K562 (cell line): ENCODE results near the gene TRAIP. TPM values are rescaled to one million over a fixed set of nuclear protein-coding genes. Genes with fewer than 3 reads are reported as not detected.

Experiments used
- CBX3 ChIP-seq, 2 experiments: IDR thresholded peaks; 1 replicate in 1 of 2; 2 replicates in 1 of 2; pipeline ENCODE4 v1.6.1; 2012; ENCODE audit warnings: inconsistent platforms in 2 of 2, low read length in 2 of 2, borderline replicate concordance in 1 of 2, control low read depth in 1 of 2
- E2F3 ChIP-seq: fragments of 250-450 bp; sonication (Bioruptor Pico); IDR thresholded peaks from 2 replicates; pipeline ENCODE4 v1.4.0; 2020; ENCODE audit warnings: mild to moderate bottlenecking
- FOXA1 ChIP-seq: fragments of 450-650 bp; IDR thresholded peaks from 2 replicates; pipeline ENCODE4 v1.6.1; 2016; ENCODE audit warnings: mild to moderate bottlenecking, borderline replicate concordance
- HNRNPLL ChIP-seq: fragments of 200-400 bp; formaldehyde crosslinking; IDR thresholded peaks from 2 replicates; pipeline ENCODE4 v1.6.1; 2017; ENCODE audit warnings: low read length, low read depth, mild to moderate bottlenecking; ENCODE audit not compliant: poor library complexity, severe bottlenecking
- MBD2 ChIP-seq: sonication (generic); IDR thresholded peaks from 2 replicates; pipeline ENCODE4 v1.6.1; 2016; ENCODE audit warnings: low read depth, borderline replicate concordance
- NRF1 ChIP-seq, 2 experiments: fragments of 450-650 bp; IDR thresholded peaks in 1 of 2; conservative IDR thresholded peaks in 1 of 2; 2 replicates each; pipeline ENCODE4 v1.6.1; 2014; ENCODE audit warnings: mild to moderate bottlenecking in 2 of 2
- PML ChIP-seq: IDR thresholded peaks from 2 replicates; pipeline ENCODE4 v1.6.1; 2012; ENCODE audit warnings: low read length, inconsistent platforms
- PRMT5 ChIP-seq: sonication (generic); formaldehyde crosslinking; IDR thresholded peaks from 2 replicates; pipeline ENCODE4 v1.5.0; 2020; ENCODE audit warnings: missing genetic modification reagents
- RBM17 ChIP-seq: fragments of 200-400 bp; formaldehyde crosslinking; IDR thresholded peaks from 2 replicates; pipeline ENCODE4 v1.6.1; 2017; ENCODE audit warnings: low read depth, mild to moderate bottlenecking, low read length, borderline replicate concordance
- SIRT6 ChIP-seq: IDR thresholded peaks from one replicate; pipeline ENCODE4 v1.6.1; 2012; ENCODE audit warnings: low read depth, mild to moderate bottlenecking, control low read depth, inconsistent platforms, low read length, moderate library complexity
- TAF1 ChIP-seq: IDR thresholded peaks from 2 replicates; pipeline ENCODE4 v1.6.1; 2011; ENCODE audit warnings: mild to moderate bottlenecking, low read length, moderate library complexity; ENCODE audit not compliant: insufficient read depth, control insufficient read depth, severe bottlenecking; ENCODE audit errors: extremely low read depth
- U2AF1 ChIP-seq: fragments of 200-400 bp; formaldehyde crosslinking; optimal IDR thresholded peaks from 2 replicates; pipeline ENCODE3; 2017; ENCODE audit warnings: mild to moderate bottlenecking, low read depth, low read length, moderate library complexity
- U2AF2 ChIP-seq: fragments of 200-400 bp; formaldehyde crosslinking; optimal IDR thresholded peaks from 2 replicates; pipeline ENCODE3; 2017; ENCODE audit warnings: low read depth, mild to moderate bottlenecking, low read length
- ZFX ChIP-seq: sonication (generic); formaldehyde crosslinking; IDR thresholded peaks from 2 replicates; pipeline ENCODE4 v1.8.0; 2022; ENCODE audit warnings: mild to moderate bottlenecking, missing genetic modification reagents, moderate library complexity
- ZNF121 ChIP-seq: sonication (generic); formaldehyde crosslinking; conservative IDR thresholded peaks from 2 replicates; pipeline ENCODE4 v1.8.0; 2022; ENCODE audit warnings: missing genetic modification reagents
- ZNF354B ChIP-seq: fragments of 250-450 bp; sonication (Bioruptor Pico); IDR thresholded peaks from 2 replicates; pipeline ENCODE4 v1.4.0; 2020
- ZNF766 ChIP-seq: fragments of 200-800 bp; sonication (Bioruptor generic); conservative IDR thresholded peaks from 2 replicates; pipeline ENCODE4 v1.6.1; 2016; ENCODE audit warnings: missing genetic modification characterization, missing compliant biosample characterization
- polyA plus RNA-seq, 8 experiments: library from polyadenylated mRNA; depleted of rRNA in 4 of 8; stranded (reverse) in 5 of 8; unstranded in 3 of 8; fragments of >200 nt; fragmentation: Nextera tagmentation in 2 of 8; fragmentation: Illumina TruSeq in 1 of 8; extraction: Ambion mirVana in 2 of 8; extraction: Trizol in 1 of 8; gene quantifications; 2 replicates each; pipeline versions ENCODE4 v1.2.1 to v1.2.3, GENCODE V29; 2011 to 2014; ENCODE audit warnings: inconsistent platforms in 1 of 8, missing spikeins in 1 of 8
- total RNA-seq, 7 experiments: library from RNA; depleted of rRNA in 6 of 7; stranded (reverse); fragments of >200 nt in 6 of 7; fragmentation: Illumina TruSeq in 2 of 7; extraction: Trizol in 2 of 7; gene quantifications; 2 replicates each; pipeline versions ENCODE4 v1.2.1 to v1.2.3, GENCODE V29; 2011 to 2021; ENCODE audit warnings: low replicate concordance in 1 of 7
- TF ChIP-seq, protein P1 (sequence below): fragments of 450-650 bp; IDR thresholded peaks from 2 replicates; pipeline ENCODE4 v1.6.1; 2017; ENCODE audit warnings: antibody characterized with exemption, mild to moderate bottlenecking
- TF ChIP-seq, protein P2 (sequence below): fragments of 200-400 bp; formaldehyde crosslinking; IDR thresholded peaks from 2 replicates; pipeline ENCODE4 v1.6.1; 2017; ENCODE audit warnings: mild to moderate bottlenecking, low read depth, low read length, moderate library complexity
- TF ChIP-seq, protein P3 (sequence below): fragments of 450-650 bp; IDR thresholded peaks from 2 replicates; pipeline ENCODE4 v1.6.1; 2016; ENCODE audit warnings: low read depth, mild to moderate bottlenecking, moderate library complexity

The TRAIP gene
- total and polyA plus RNA-seq, 9 of the 15 experiments (the other 6 are each of a cell fraction or from before 2014, with no cell fraction given) = 14.3 to 38.6 (median 21.2) TPM

DNA sequence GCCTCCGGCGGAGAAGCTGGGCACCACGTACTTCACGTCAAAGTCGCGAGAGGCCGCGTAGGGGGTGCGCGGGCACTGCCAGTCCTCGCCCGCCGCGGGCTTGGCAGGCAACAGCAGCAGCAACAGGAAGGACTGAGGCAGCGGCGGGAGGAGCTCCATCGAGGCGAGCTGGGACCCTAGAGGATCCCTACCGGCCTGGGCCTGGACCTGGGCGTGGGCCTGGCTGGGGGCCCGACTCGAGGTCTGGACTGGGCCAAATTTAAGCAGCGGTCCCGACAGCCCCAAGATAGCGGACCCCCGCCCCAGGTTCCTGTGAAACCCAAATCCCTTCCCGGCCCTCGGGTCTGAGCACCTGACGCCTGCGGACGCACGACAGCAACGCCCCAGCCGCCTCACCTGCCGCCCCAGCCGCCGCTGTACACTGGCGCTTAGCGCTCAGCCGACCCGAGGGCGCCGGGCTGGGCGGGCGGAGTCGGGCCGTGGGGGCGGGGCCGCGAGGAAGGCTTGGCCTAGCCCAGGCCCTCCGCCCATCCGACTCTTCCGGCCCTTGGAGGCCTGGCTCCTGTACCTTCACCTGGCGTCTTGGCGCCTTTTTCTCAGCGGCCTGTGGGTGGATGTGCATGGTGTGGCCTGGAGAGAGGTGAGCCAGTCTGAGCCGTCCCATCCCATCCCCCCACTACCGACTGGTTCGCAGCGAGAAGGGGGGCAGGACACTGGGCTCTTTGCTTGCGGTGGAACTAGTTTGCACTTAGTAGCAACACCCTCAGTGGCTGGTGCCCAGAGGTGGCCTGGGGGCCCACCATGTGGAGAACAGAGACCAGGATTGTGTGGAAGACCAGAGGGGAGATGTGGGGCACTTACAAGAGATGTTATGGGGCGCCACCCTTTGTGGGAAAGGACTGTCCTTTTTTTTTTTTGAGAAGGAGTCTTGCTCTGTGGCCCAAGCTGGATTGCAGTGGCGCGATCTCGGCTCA is 47.4 kb upstream of the TRAIP start, which contains the start of gene MST1R (continued):
- TF ChIP-seq, protein P1, sequence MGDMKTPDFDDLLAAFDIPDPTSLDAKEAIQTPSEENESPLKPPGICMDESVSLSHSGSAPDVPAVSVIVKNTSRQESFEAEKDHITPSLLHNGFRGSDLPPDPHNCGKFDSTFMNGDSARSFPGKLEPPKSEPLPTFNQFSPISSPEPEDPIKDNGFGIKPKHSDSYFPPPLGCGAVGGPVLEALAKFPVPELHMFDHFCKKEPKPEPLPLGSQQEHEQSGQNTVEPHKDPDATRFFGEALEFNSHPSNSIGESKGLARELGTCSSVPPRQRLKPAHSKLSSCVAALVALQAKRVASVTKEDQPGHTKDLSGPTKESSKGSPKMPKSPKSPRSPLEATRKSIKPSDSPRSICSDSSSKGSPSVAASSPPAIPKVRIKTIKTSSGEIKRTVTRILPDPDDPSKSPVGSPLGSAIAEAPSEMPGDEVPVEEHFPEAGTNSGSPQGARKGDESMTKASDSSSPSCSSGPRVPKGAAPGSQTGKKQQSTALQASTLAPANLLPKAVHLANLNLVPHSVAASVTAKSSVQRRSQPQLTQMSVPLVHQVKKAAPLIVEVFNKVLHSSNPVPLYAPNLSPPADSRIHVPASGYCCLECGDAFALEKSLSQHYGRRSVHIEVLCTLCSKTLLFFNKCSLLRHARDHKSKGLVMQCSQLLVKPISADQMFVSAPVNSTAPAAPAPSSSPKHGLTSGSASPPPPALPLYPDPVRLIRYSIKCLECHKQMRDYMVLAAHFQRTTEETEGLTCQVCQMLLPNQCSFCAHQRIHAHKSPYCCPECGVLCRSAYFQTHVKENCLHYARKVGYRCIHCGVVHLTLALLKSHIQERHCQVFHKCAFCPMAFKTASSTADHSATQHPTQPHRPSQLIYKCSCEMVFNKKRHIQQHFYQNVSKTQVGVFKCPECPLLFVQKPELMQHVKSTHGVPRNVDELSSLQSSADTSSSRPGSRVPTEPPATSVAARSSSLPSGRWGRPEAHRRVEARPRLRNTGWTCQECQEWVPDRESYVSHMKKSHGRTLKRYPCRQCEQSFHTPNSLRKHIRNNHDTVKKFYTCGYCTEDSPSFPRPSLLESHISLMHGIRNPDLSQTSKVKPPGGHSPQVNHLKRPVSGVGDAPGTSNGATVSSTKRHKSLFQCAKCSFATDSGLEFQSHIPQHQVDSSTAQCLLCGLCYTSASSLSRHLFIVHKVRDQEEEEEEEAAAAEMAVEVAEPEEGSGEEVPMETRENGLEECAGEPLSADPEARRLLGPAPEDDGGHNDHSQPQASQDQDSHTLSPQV = peak; percentile 68; the same call in 1 of the 2 replicates
- TF ChIP-seq ZNF766 (CRISPR knock-in tag) (no peak), PRMT5 (no peak), U2AF2 (no peak), ZFX (peak; percentile 96), SIRT6 (no peak), TAF1 (peak; percentile 68), U2AF1 (no peak), NRF1 (conservative IDR thresholded peaks at IDR 0.05 in 1 of 2, IDR thresholded peaks at IDR 0.05 in 1 of 2) (peak; percentile 18 to 45; a peak in 2 of 4 replicates), HNRNPLL (peak; percentile 30), MBD2 (peak; percentile 18; the same call in 1 of the 2 replicates), FOXA1 (no peak), ZNF121 (peak; percentile 69), ZNF354B (CRISPR knock-in tag) (no peak), RBM17 (no peak), CBX3 (IDR thresholded peaks at IDR 0.05; ENCODE audit: borderline replicate concordance in 1 of 2, low read length in 2 of 2) (no peak), PML (peak; percentile 55; the same call in 1 of the 2 replicates), E2F3 (CRISPR knock-in tag) (0 out of 2 replicates have a peak, but pooled peaks have one; percentile 10)
- TF ChIP-seq, protein P2, sequence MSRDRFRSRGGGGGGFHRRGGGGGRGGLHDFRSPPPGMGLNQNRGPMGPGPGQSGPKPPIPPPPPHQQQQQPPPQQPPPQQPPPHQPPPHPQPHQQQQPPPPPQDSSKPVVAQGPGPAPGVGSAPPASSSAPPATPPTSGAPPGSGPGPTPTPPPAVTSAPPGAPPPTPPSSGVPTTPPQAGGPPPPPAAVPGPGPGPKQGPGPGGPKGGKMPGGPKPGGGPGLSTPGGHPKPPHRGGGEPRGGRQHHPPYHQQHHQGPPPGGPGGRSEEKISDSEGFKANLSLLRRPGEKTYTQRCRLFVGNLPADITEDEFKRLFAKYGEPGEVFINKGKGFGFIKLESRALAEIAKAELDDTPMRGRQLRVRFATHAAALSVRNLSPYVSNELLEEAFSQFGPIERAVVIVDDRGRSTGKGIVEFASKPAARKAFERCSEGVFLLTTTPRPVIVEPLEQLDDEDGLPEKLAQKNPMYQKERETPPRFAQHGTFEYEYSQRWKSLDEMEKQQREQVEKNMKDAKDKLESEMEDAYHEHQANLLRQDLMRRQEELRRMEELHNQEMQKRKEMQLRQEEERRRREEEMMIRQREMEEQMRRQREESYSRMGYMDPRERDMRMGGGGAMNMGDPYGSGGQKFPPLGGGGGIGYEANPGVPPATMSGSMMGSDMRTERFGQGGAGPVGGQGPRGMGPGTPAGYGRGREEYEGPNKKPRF = no peak
- TF ChIP-seq, protein P3, sequence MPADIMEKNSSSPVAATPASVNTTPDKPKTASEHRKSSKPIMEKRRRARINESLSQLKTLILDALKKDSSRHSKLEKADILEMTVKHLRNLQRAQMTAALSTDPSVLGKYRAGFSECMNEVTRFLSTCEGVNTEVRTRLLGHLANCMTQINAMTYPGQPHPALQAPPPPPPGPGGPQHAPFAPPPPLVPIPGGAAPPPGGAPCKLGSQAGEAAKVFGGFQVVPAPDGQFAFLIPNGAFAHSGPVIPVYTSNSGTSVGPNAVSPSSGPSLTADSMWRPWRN = no peak
